ENCODE measurements around the gene LOC128125822.

The LOC128125822 gene

DNA sequence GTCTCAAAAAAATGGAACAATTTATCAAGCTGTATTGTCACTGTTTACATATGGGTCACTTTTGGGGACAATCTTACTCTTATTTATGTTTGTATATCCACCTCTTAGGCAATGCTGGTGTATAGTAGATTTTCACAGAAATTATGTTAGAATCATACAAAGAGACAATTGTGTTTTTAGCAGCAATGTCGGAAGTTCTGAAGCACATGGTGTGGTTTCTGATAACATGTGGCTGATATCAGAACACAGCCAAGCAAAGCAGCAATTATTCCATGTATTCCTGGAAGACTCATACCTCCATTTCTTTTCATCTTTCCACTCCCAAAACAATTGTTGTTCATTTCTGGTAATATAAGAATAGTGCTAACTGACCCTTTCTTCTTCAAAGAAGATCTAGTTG, 17.5 kb upstream of the LOC128125822 start:
- no peak for DNase-seq (ENCODE audit: low read depth, low spot score)
- H3K4me1 ChIP-seq (ENCODE audit: insufficient read depth, insufficient read length), result no peaks in the 10 kb centered on the region
- no peak overlapping the region for H3K4me3 ChIP-seq (ENCODE audit: insufficient read length, low read depth)
- no peak overlapping the region for H3K9ac ChIP-seq (ENCODE audit: insufficient read length, low read depth)
- TF ChIP-seq YY1 (IDR thresholded peaks at IDR 0.05; ENCODE audit: insufficient read depth, insufficient read length), result no peak
- TF ChIP-seq ZNF274 (IDR thresholded peaks at IDR 0.05; ENCODE audit: low read depth, low read length), result no peak
- TF ChIP-seq SUZ12 (IDR thresholded peaks at IDR 0.05; ENCODE audit: extremely low read depth, insufficient read depth, insufficient read length), result no peak
- no peaks in the 10 kb centered on the region for H3K9me3 ChIP-seq (ENCODE audit: insufficient read depth, low read length)
- H3K27me3 ChIP-seq (ENCODE audit: insufficient read depth, insufficient read length), result no peaks in the 10 kb centered on the region
- no peaks in the 10 kb centered on the region for H3K36me3 ChIP-seq (ENCODE audit: insufficient read depth, insufficient read length, low read length)

- Histone ChIP-seq H3K9me3 (ENCODE audit: insufficient read depth, low read length) (no peaks in the 10 kb centered on the region), H3K27me3 (ENCODE audit: insufficient read depth, insufficient read length) (no peaks in the 10 kb centered on the region), H3K4me3 (ENCODE audit: insufficient read length, low read depth) (no peak overlapping the region), H3K4me1 (ENCODE audit: insufficient read depth, insufficient read length) (no peaks in the 10 kb centered on the region), H3K9ac (ENCODE audit: insufficient read length, low read depth) (no peak overlapping the region), H3K36me3 (ENCODE audit: insufficient read depth, insufficient read length, low read length) (no peaks in the 10 kb centered on the region)
- TF ChIP-seq YY1 (IDR thresholded peaks at IDR 0.05; ENCODE audit: insufficient read depth, insufficient read length), result no peak
- no peak for TF ChIP-seq ZNF274 (IDR thresholded peaks at IDR 0.05; ENCODE audit: low read depth, low read length)
- no peak for TF ChIP-seq SUZ12 (IDR thresholded peaks at IDR 0.05; ENCODE audit: extremely low read depth, insufficient read depth, insufficient read length)
- no peak for DNase-seq (ENCODE audit: low read depth, low spot score)
These were observed 15.9 kb upstream of the LOC128125822 start for GRCh38 chr6:63556369-63556768.

GRCh38 chr6:63558278-63558677, 14.0 kb upstream of the LOC128125822 start:
- Histone ChIP-seq H3K36me3 (ENCODE audit: insufficient read depth, insufficient read length, low read length) (no peaks in the 10 kb centered on the region), H3K27me3 (ENCODE audit: insufficient read depth, insufficient read length) (no peaks in the 10 kb centered on the region), H3K9ac (ENCODE audit: insufficient read length, low read depth) (no peak overlapping the region), H3K9me3 (ENCODE audit: insufficient read depth, low read length) (no peaks in the 10 kb centered on the region), H3K4me1 (ENCODE audit: insufficient read depth, insufficient read length) (no peaks in the 10 kb centered on the region), H3K4me3 (ENCODE audit: insufficient read length, low read depth) (no peak overlapping the region)
- no peak for DNase-seq (ENCODE audit: low read depth, low spot score)
- TF ChIP-seq ZNF274 (IDR thresholded peaks at IDR 0.05; ENCODE audit: low read depth, low read length), result no peak

- TF ChIP-seq YY1 (IDR thresholded peaks at IDR 0.05; ENCODE audit: insufficient read depth, insufficient read length), result no peak
- TF ChIP-seq ZNF274 (IDR thresholded peaks at IDR 0.05; ENCODE audit: low read depth, low read length), result no peak
- TF ChIP-seq SUZ12 (IDR thresholded peaks at IDR 0.05; ENCODE audit: extremely low read depth, insufficient read depth, insufficient read length), result no peak
- no peak for DNase-seq (ENCODE audit: low read depth, low spot score)
- H3K9ac ChIP-seq (ENCODE audit: insufficient read length, low read depth), result no peak overlapping the region
- no peaks in the 10 kb centered on the region for H3K4me1 ChIP-seq (ENCODE audit: insufficient read depth, insufficient read length)
- H3K36me3 ChIP-seq (ENCODE audit: insufficient read depth, insufficient read length, low read length), result no peaks in the 10 kb centered on the region
- H3K9me3 ChIP-seq (ENCODE audit: insufficient read depth, low read length), result no peaks in the 10 kb centered on the region
- H3K27me3 ChIP-seq (ENCODE audit: insufficient read depth, insufficient read length), result no peaks in the 10 kb centered on the region
- no peak overlapping the region for H3K4me3 ChIP-seq (ENCODE audit: insufficient read length, low read depth)
These were observed 11.4 kb upstream of the LOC128125822 start for GRCh38 chr6:63560801-63561287.

- no peak for DNase-seq (ENCODE audit: low read depth, low spot score)
- Histone ChIP-seq H3K36me3 (ENCODE audit: insufficient read depth, insufficient read length, low read length) (no peaks in the 10 kb centered on the region), H3K9ac (ENCODE audit: insufficient read length, low read depth) (no peak overlapping the region), H3K27me3 (ENCODE audit: insufficient read depth, insufficient read length) (no peaks in the 10 kb centered on the region), H3K9me3 (ENCODE audit: insufficient read depth, low read length) (no peaks in the 10 kb centered on the region), H3K4me3 (ENCODE audit: insufficient read length, low read depth) (no peak overlapping the region), H3K4me1 (ENCODE audit: insufficient read depth, insufficient read length) (no peaks in the 10 kb centered on the region)
- TF ChIP-seq YY1 (IDR thresholded peaks at IDR 0.05; ENCODE audit: insufficient read depth, insufficient read length), result no peak
- TF ChIP-seq SUZ12 (IDR thresholded peaks at IDR 0.05; ENCODE audit: extremely low read depth, insufficient read depth, insufficient read length), result no peak
- no peak for TF ChIP-seq ZNF274 (IDR thresholded peaks at IDR 0.05; ENCODE audit: low read depth, low read length)
These were observed 11.0 kb upstream of the LOC128125822 start for GRCh38 chr6:63561288-63561687.

GRCh38 chr6:63563235-63563634, 9.0 kb upstream of the LOC128125822 start:
- no peak for DNase-seq (ENCODE audit: low read depth, low spot score)
- no peak overlapping the region for H3K4me3 ChIP-seq (ENCODE audit: insufficient read length, low read depth)
- H3K9ac ChIP-seq (ENCODE audit: insufficient read length, low read depth), result no peak overlapping the region
- H3K36me3 ChIP-seq (ENCODE audit: insufficient read depth, insufficient read length, low read length), result no peaks in the 10 kb centered on the region
- peaks cover 5% of the 10 kb centered on the region; the same call in 1 of the 2 replicates for H3K9me3 ChIP-seq (ENCODE audit: insufficient read depth, low read length)
- TF ChIP-seq YY1 (IDR thresholded peaks at IDR 0.05; ENCODE audit: insufficient read depth, insufficient read length), result no peak
- no peak for TF ChIP-seq SUZ12 (IDR thresholded peaks at IDR 0.05; ENCODE audit: extremely low read depth, insufficient read depth, insufficient read length)
- TF ChIP-seq ZNF274 (IDR thresholded peaks at IDR 0.05; ENCODE audit: low read depth, low read length), result no peak
- H3K27me3 ChIP-seq (ENCODE audit: insufficient read depth, insufficient read length), result no peaks in the 10 kb centered on the region
- no peaks in the 10 kb centered on the region for H3K4me1 ChIP-seq (ENCODE audit: insufficient read depth, insufficient read length)

DNA sequence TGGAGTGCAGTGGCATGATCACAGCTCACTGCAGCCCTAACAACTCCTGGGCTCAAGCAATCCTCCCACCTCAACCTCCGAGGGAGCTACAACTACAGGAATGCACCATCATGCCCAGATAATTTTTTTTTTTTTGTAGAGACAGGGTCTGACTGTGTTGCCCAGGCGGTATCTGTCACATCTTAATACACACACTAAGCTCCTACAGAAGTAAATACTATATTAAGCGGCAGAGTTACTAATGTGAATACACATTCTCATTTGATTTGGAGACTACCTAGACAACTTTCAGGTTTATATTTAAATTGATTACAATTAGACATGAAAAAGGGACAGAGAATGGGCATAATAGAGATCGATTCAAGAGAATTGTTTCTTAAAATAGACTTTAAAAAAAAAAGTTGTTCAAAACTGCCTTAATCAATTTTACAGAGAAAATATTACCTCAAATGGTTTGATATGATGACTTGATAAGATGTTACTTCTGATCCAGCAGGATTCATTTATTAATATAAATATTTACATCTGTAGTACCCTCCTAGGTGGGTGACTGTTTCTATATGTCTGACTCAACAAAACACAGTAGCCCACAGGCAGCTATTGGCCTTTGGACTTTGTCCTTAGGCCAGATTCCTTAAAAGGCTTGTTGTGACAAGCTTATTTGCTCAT, 7.1 kb upstream of the LOC128125822 start:
- H3K9ac ChIP-seq (ENCODE audit: insufficient read length, low read depth), result no peak overlapping the region

More for the DNA sequence above, 7.1 kb upstream of the LOC128125822 start:
- H3K4me3 ChIP-seq (ENCODE audit: insufficient read length, low read depth), result no peak overlapping the region
- no peak for DNase-seq (ENCODE audit: low read depth, low spot score)
- TF ChIP-seq YY1 (IDR thresholded peaks at IDR 0.05; ENCODE audit: insufficient read depth, insufficient read length), result no peak
- no peak for TF ChIP-seq SUZ12 (IDR thresholded peaks at IDR 0.05; ENCODE audit: extremely low read depth, insufficient read depth, insufficient read length)
- no peak for TF ChIP-seq ZNF274 (IDR thresholded peaks at IDR 0.05; ENCODE audit: low read depth, low read length)
- H3K27me3 ChIP-seq (ENCODE audit: insufficient read depth, insufficient read length), result no peaks in the 10 kb centered on the region
- H3K4me1 ChIP-seq (ENCODE audit: insufficient read depth, insufficient read length), result no peaks in the 10 kb centered on the region
- peaks cover 5% of the 10 kb centered on the region; the same call in 1 of the 2 replicates for H3K9me3 ChIP-seq (ENCODE audit: insufficient read depth, low read length)
- no peaks in the 10 kb centered on the region for H3K36me3 ChIP-seq (ENCODE audit: insufficient read depth, insufficient read length, low read length)
